Body of pancreas (tissue), 4 donors: ENCODE data around the gene ADAT2. TPM values are rescaled to one million over a fixed set of nuclear protein-coding genes. Genes with fewer than 3 reads are reported as not detected.
"Not testable (repeated sequence)": the region's sequence is repeated elsewhere in the genome, so short reads cannot be mapped to it uniquely, and the experiment has no call there.

Experiments
- ATAC-seq: fragments of 150-250 bp; one replicate; pipeline ENCODE4 v1.9.1; 2016
- DNase-seq, 4 donors: peaks; one replicate each; pipeline ENCODE4 v3.0.0-alpha.2; 2019
- H3K27ac ChIP-seq, 4 donors: fragments of 200-600 bp; sonication (generic); 1 replicate in 3 of 4; 2 replicates in 1 of 4; pipeline versions ENCODE4 v1.5.1 to v1.6.1; 2016 to 2019; ENCODE audit warnings: mild to moderate bottlenecking in 1 of 4, mixed read lengths in 1 of 4, moderate library complexity in 1 of 4
- H3K27me3 ChIP-seq, 2 donors: fragments of 200-600 bp; sonication (generic); one replicate each; pipeline ENCODE4 v1.6.0; 2016; ENCODE audit warnings: mild to moderate bottlenecking in 1 of 2
- H3K36me3 ChIP-seq, 2 donors: fragments of 200-600 bp; sonication (generic); replicated peaks in 1 of 2; 2 replicates each; pipeline ENCODE4 v1.5.1; 2016; ENCODE audit warnings: low read depth in 2 of 2; ENCODE audit not compliant: insufficient read depth in 1 of 2
- H3K4me1 ChIP-seq: fragments of 200-600 bp; sonication (generic); one replicate; pipeline ENCODE4 v1.6.0; 2016
- H3K4me3 ChIP-seq, 2 donors: fragments of 200-600 bp; sonication (generic); 1 replicate in 1 of 2; 2 replicates in 1 of 2; pipeline ENCODE4 v1.5.1; 2016 to 2019
- H3K9me3 ChIP-seq, 3 donors: fragments of 200-600 bp; sonication (generic); 1 replicate in 2 of 3; 2 replicates in 1 of 3; pipeline ENCODE4 v1.5.1; 2016
- CTCF ChIP-seq, 7 experiments: fragments of 450-650 bp in 4 of 7; fragments of 200-600 bp in 3 of 7; sonication (generic) in 3 of 7; IDR thresholded peaks; one replicate each; pipeline ENCODE4 v1.5.1; 2016 to 2019; ENCODE audit warnings: antibody characterized with exemption in 7 of 7
- POLR2A ChIP-seq, 3 donors: fragments of 450-650 bp; IDR thresholded peaks; one replicate each; pipeline ENCODE4 v1.6.1; 2016; ENCODE audit warnings: antibody characterized with exemption in 3 of 3, mild to moderate bottlenecking in 2 of 3
- WGBS, 2 donors: methylation state at CpG; one replicate each; pipeline ENCODE4 v1.1.5; 2017; 5-methylcytosine and 5-hydroxymethylcytosine counted together
- intact Hi-C: fragments of 100-400 bp; cut with DNase I; formaldehyde crosslinking; loops from one replicate; pipeline ENCODE4 v1.15.1; 2023
- total RNA-seq, 2 donors: library from RNA; depleted of rRNA; stranded (reverse); fragments of >200 nt; gene quantifications; one replicate each; pipeline ENCODE4 v1.1.0, GENCODE V29; 2016

ADAT2 gene
- total RNA-seq, 2 donors from 2014 or later, result 6.9 to 7.8 TPM

GRCh38 chr6:143476545-143476944, 26.1 kb upstream of the ADAT2 start:
- no peak for DNase-seq
- TF ChIP-seq CTCF (IDR thresholded peaks at IDR 0.05), result no peak
- no peak for TF ChIP-seq POLR2A (IDR thresholded peaks at IDR 0.05)
- peaks cover 0 to 11% of the 10 kb centered on the region in 2 donors for H3K36me3 ChIP-seq
- WGBS, 2 donors, result 91 to 95% methylated on average over 1 of the region's 1 CpG
- H3K27me3 ChIP-seq, result no peaks in the 10 kb centered on the region
- no peak overlapping the region for H3K27ac ChIP-seq
- H3K9me3 ChIP-seq, result no peaks in the 10 kb centered on the region
- no peak overlapping the region for H3K4me3 ChIP-seq
- no peaks in the 10 kb centered on the region for H3K4me1 ChIP-seq
- no peak for ATAC-seq
- intact Hi-C loops, result no loop called here

- ATAC-seq (no peak), DNase-seq (no peak)
- H3K4me3 ChIP-seq, result no peak overlapping the region
- H3K36me3 ChIP-seq, result peaks cover 0 to 14% of the 10 kb centered on the region in 2 donors
- intact Hi-C loops, result no loop called here
- H3K27ac ChIP-seq, result no peak overlapping the region
- WGBS, 2 donors, result 86 to 96% methylated on average over 1 of the region's 1 CpG
- no peaks in the 10 kb centered on the region for H3K4me1 ChIP-seq
- TF ChIP-seq POLR2A (IDR thresholded peaks at IDR 0.05), result no peak
- no peak for TF ChIP-seq CTCF (IDR thresholded peaks at IDR 0.05)
- no peaks in the 10 kb centered on the region for H3K27me3 ChIP-seq
- H3K9me3 ChIP-seq, result no peaks in the 10 kb centered on the region
These were observed 21.3 kb upstream of the ADAT2 start for GRCh38 chr6:143471822-143472221.

- ATAC-seq, H3K27ac ChIP-seq, H3K4me1 ChIP-seq, H3K27me3 ChIP-seq, DNase-seq, intact Hi-C loops, H3K36me3 ChIP-seq, H3K4me3 ChIP-seq, H3K9me3 ChIP-seq: not testable (repeated sequence)
- 65 to 81% methylated on average over 2 of the region's 2 CpGs for WGBS, 2 donors
These were observed 18.3 kb upstream of the ADAT2 start for GRCh38 chr6:143468823-143469222.

DNA sequence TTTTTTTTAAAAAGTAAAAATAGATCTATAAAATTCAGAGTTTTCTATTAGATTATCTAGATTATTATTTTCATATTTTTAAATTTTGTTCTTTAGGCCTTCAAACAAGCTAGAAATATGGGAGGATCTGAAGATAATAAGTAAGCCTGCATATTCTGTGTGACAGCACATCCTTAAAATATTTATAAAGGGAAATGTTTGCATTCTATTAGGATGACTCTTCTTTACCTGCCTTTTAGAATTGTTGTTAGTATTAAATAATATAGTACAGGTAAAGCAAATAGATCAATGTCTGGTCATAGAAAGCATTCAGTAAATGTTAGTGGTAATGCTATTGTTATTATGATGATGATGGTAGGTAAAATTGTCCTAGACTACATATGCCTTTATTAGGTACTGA, 17.5 kb upstream of the ADAT2 start:
- Histone ChIP-seq H3K9me3 (no peaks in the 10 kb centered on the region), H3K36me3 (peaks cover 0 to 5% of the 10 kb centered on the region in 2 donors), H3K4me3 (no peak overlapping the region), H3K27ac (no peak overlapping the region), H3K4me1 (no peaks in the 10 kb centered on the region), H3K27me3 (no peaks in the 10 kb centered on the region)
- intact Hi-C loops, result no loop called here
- TF ChIP-seq CTCF (IDR thresholded peaks at IDR 0.05), result no peak
- TF ChIP-seq POLR2A (IDR thresholded peaks at IDR 0.05), result no peak
- ATAC-seq (no peak), DNase-seq (no peak)

DNA sequence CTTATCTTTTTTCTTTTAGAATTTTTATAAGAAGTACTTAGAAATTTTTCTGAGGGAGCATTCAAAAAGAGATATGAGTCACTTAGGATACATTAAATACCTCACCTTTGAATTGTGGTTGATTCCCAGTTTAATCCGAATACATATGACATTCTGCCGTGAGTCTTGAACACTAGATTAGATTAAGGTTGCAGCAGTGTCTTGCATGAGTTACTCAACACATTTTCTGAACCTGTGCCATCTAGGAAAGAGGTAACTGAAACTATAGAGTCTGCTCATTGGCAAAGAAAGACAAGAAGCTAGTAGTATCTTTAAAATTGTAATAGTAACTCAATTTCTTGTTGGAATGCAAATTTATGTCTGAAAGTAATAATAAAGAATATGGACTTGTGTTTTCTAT, 15.1 kb upstream of the ADAT2 start:
- 33 to 40% methylated on average over 2 of the region's 2 CpGs for WGBS, 2 donors
- intact Hi-C loops, result no loop called here
- DNase-seq (no peak), ATAC-seq (no peak)
- TF ChIP-seq CTCF (IDR thresholded peaks at IDR 0.05), result no peak
- TF ChIP-seq POLR2A (IDR thresholded peaks at IDR 0.05), result no peak
- H3K27me3 ChIP-seq, result no peaks in the 10 kb centered on the region
- no peaks in the 10 kb centered on the region for H3K4me1 ChIP-seq
- no peak overlapping the region for H3K27ac ChIP-seq
- no peaks in the 10 kb centered on the region for H3K36me3 ChIP-seq
- no peaks in the 10 kb centered on the region for H3K9me3 ChIP-seq
- H3K4me3 ChIP-seq, result no peak overlapping the region
